HG03354 (cell line): ENCODE results near the gene TTC17.
"Not testable (repeated sequence)": the region's sequence is repeated elsewhere in the genome, so short reads cannot be mapped to it uniquely, and the experiment has no call there.

ENCODE experiments used
- ATAC-seq: cut with Tn5 transposase; IDR thresholded peaks from one replicate; pipeline ENCODE4 v1.9.1; 2021; ENCODE audit warnings: mild to moderate bottlenecking; ENCODE audit not compliant: unreplicated experiment, poor library complexity, severe bottlenecking

Gene TTC17

GRCh38 chr11:43382614-43383013 is 23.9 kb downstream of the TTC17 start:
- no peak for ATAC-seq

GRCh38 chr11:43384393-43384792 is 25.7 kb downstream of the TTC17 start:
- ATAC-seq, result no peak

- ATAC-seq, result no peak
Measured at GRCh38 chr11:43392713-43393112, 34.0 kb downstream of the TTC17 start.

- ATAC-seq, result no peak
Measured at GRCh38 chr11:43393765-43394355, 35.1 kb downstream of the TTC17 start.

- no peak for ATAC-seq
Measured at GRCh38 chr11:43396617-43397016, 37.9 kb downstream of the TTC17 start.

- no peak for ATAC-seq
Measured at GRCh38 chr11:43397251-43397650, 38.5 kb downstream of the TTC17 start.

- no peak for ATAC-seq
Measured at GRCh38 chr11:43399983-43400630, 41.4 kb downstream of the TTC17 start.

GRCh38 chr11:43401252-43401651 is 42.5 kb downstream of the TTC17 start:
- no peak for ATAC-seq

- not testable (repeated sequence) for ATAC-seq
Measured at GRCh38 chr11:43401811-43402210, 43.1 kb downstream of the TTC17 start.

- ATAC-seq, result no peak
Measured at GRCh38 chr11:43403357-43404231, 44.9 kb downstream of the TTC17 start.

- ATAC-seq, result no peak
Measured at GRCh38 chr11:43404406-43404805, 45.7 kb downstream of the TTC17 start.

- ATAC-seq, result no peak
Measured at GRCh38 chr11:43404836-43405479, 46.2 kb downstream of the TTC17 start.

- ATAC-seq, result no peak
Measured at GRCh38 chr11:43408277-43408676, 49.6 kb downstream of the TTC17 start.

GRCh38 chr11:43410394-43410793 is 51.7 kb downstream of the TTC17 start:
- ATAC-seq, result no peak

- ATAC-seq, result peak; percentile 59
Measured at GRCh38 chr11:43418197-43418596, 59.5 kb downstream of the TTC17 start.

GRCh38 chr11:43419460-43419859 is 60.7 kb downstream of the TTC17 start:
- peak; percentile 87 for ATAC-seq

- ATAC-seq, result no peak
Measured at GRCh38 chr11:43427971-43428370, 69.3 kb downstream of the TTC17 start.

- ATAC-seq, result not testable (repeated sequence)
Measured at GRCh38 chr11:43430916-43431315, 72.2 kb downstream of the TTC17 start.

GRCh38 chr11:43434893-43435292 is 76.2 kb downstream of the TTC17 start:
- no peak for ATAC-seq

GRCh38 chr11:43440486-43440885 is 81.8 kb downstream of the TTC17 start:
- no peak for ATAC-seq
